GM18498 (cell line): ENCODE results near the gene PRCD.
"Not testable (repeated sequence)": the region's sequence is repeated elsewhere in the genome, so short reads cannot be mapped to it uniquely, and the experiment has no call there.

Source experiments
- ATAC-seq: cut with Tn5 transposase; IDR thresholded peaks from one replicate; pipeline ENCODE4 v1.9.1; 2021; ENCODE audit warnings: mild to moderate bottlenecking, moderate library complexity; ENCODE audit not compliant: unreplicated experiment

The PRCD gene

DNA sequence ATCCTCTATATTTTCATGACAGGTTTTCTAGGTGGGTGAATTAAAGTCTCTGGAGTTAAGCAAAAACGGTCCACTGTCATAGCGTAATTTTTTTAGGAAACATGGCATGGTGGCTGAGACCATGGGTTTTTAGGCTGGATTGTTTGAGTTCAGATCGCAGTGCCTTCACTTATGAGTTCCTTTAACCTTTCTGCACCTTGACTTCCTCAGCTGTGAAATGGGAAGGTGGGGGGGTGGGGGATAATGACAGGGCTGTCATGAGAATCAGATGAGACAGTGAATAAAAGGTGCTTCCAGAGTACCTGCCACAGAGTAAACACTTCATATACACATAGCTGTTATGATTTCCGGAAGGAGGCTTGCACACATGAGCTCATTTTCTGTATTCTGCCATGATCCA, 11.8 kb downstream of the PRCD start:
- no peak for ATAC-seq

DNA sequence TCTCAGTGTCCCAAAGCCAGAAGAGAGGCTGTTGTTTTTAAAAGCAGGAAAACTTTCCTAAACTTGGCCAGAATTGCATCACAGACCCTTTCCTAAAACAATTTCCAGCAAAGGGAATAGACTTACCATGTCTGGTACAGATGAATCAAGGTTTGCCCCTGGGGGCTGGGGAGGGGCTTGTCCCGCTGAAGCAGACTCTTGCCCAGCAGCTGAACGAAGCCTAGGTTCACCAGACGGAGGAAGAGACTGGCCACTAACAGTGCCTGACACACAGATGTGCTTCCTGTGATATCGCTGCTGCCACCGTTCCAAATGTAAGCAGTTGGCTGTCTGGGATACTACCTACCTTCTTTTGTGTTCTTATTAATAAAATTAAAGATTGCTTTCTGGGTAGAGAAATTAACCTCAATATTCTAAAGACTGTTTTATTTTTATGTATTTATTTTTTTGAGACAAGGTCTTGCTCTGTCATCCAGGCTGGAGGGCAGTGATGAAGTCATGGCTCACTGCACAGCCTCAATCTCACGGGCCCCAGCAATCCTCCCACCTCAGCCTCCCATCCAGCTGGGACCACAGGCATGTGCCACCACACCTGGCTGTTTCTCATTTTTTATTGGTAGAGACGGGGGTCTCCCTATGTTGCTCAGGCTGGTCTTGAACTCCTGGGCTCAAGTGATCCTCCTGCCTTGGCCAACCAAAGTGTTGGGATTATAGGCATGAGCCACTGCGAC, 13.5 kb downstream of the PRCD start:
- no peak for ATAC-seq

DNA sequence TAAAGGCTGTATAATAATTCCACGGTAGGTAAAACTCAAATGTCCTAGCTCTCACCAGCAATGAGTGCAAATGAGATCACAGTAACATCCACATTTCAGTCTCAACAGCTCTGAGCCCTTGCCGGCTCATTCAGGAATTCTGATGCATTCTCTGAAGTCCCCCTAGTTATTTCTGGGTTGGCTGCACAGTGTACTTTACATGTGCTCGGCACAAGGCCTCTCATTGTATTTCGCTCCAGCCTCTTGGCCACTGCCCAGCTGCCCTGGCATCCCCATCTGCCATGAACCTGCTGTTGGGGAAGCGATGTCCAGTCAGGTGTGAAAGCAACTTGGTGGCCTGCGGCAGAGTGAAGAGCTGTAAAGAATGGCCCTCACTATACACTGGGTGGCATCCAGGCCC, 14.3 kb downstream of the PRCD start:
- no peak for ATAC-seq

DNA sequence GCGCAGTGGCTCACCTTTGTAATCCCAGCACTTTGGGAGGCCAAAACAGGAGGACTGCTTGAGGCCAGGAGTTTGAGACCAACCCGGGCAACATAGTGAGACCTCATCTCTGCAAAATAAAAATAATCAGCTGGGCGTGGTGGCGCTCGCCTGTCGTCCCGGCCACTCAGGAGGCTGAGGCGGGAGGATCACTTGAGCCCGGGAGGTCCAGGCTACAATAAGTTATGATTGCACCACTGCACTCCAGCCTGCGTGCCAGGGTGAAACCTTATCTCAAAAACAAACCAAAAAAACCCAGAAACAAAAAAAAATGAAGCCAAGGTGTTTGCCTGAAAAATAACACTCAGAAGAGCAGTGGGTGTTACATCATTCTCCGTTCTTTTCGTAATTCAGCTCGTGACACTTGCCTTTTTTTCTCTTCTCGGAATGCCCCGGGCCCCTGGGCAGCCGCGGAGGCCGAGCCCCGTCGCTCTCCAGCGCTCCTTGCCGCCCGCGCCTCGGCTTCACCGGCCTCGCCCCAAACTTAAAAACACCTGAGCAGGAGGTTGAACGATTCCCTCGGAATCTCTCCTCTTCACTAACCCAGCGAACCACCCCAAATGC, 17.0 kb downstream of the PRCD start:
- peak; percentile 18 for ATAC-seq

DNA sequence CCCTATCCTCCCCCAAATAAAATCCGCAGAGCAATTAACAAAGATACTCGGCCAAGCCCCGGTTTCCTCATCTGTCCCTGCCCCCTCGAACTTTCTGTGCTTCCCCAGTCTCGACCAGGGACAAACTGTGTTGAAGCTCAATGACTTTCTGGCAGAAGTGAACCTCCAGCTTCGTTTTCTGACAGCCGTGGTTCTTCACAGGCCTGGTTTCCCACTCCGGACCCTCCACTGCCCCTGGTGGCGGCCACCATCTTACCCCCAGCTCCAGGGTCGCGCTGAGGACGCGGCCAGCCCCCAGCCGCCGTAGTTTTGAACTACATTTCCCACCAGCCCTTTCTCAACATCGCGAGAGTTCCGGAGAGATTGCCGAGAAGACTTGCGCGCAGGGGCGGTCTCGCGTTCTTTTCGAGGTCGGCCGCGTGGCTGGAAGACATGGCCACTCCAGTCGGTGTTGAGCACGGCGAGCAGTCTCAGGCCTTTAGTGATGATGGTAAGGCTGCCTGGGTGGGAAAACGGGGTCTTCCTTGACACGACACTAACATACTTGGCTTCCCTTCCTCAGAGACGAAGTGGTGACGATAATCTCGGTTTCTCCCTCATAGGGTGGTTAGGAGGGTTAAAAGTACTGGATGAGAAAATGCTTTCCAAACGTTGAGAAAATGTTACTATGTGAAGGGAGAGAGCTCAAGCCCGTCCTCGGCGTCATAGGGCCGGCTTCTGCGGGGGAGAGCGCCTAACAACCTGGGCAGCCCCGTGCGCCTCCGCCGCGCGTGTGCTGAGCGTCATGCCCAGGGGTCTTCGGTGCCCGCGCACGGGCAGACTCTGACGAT, 17.7 kb downstream of the PRCD start:
- peak; percentile 82 for ATAC-seq

DNA sequence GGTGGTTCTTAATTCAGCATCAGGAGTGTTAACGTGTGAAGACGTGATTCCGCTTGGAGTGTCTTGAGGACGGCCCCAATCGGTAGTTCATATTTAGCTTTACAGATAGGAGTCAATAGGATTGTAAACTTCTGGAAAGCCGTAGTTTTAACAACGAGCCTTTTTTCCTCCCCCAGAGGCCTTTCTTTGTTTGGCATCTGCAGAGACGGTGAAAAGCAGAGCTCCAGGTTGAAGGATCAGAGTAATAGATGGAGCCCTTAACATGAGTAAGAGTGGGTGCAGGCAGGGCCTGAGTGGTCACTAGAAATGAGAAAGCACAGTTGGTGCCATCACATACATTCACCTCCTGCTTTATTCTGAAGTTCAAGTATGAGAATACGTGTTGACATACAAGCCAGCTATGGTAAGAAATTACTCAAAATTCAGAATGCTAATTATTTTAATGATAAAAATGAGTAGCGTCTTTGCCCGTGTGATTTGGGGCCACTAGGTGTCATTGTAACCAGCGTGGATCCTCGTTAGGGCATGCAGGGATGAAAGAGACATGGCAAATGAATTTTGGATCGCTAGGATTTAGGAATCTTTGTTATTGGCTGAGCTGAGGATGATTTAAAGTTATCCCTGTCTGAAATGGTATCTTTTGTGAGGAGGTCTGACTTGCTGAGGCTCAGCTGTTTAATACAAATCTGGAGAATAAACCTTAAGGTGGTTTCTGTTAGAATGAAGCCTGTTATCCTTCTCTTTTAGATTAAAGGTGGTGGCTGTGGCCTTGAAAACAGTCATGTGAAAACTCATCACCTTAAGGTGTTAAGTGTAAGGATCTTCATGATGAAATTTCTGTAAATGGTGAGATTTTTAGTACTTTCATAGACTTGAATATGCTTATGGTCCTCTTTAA, 18.6 kb downstream of the PRCD start:
- no peak for ATAC-seq

DNA sequence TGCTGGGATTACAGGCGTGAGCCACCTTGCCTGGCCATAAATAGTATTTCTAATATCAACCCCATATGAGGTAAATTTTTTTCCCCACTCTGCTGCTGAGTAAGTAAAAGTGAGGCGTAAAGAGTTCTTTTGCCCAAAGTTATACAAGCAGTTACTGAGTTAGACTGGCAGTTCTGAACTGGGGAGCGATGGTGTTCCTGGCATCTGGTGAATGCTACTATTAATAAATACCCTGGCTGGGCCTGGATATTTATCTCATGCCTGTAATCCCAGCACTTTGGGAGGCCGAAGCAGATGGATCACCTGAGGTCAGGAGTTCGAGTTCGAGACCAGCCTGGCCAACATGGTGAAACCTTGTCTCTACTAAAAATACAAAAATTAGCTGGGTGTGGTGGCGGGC, 19.6 kb downstream of the PRCD start:
- not testable (repeated sequence) for ATAC-seq

DNA sequence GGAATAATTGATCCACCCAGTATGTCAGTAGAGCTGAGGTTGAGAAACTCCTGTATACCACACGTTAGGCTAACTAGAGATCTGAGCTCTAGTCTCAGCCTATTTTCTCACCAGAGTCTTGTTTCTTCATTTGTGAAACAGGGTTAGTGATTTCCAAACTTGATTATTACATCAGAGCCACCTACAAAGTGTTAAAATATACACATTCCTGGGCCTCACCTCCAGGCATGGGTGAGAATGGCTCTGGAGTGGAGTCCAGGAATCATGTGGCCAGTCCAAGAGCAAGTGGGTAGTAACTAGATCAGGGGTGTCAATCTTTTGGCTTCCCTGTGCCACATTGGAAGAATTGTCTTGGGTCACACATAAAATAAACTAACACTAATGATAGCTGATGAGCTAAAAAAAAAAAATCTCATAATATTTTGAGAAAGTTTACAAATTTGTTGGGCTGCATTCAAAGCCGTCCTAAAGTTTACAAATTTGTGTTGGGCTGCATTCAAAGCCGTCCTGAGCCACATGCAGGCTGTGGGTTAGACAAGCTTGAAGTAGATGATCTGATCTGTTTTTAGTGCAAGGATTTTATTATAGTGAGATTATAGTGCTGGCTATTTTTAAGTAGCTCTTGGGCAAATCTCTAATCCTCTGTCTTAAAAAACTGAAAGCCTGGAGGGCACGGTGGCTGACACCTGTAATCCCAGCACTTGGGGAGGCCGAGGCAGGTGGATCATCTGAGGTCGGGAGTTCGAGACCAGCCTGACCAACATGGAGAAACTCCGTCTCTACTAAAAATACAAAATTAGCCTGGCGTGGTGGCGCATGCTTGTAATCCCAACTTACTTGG, 20.4 kb downstream of the PRCD start:
- no peak for ATAC-seq

DNA sequence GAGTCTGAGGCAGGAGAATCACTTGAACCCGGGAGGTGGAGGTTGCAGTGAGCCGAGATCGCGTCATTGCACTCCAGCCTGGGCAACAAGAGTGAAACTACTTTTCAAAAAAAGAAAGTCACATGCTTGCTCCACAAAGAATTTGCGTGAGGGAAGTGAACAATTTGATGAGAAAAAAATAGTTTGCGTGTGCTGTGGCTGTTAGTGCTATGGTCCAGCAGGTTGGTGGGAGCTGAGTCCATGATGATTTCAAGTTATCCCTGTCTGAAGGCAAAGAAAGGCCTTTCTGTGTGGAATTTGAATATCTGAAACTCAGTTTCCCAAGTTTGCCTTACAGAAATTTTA, 21.0 kb downstream of the PRCD start:
- ATAC-seq: no peak

DNA sequence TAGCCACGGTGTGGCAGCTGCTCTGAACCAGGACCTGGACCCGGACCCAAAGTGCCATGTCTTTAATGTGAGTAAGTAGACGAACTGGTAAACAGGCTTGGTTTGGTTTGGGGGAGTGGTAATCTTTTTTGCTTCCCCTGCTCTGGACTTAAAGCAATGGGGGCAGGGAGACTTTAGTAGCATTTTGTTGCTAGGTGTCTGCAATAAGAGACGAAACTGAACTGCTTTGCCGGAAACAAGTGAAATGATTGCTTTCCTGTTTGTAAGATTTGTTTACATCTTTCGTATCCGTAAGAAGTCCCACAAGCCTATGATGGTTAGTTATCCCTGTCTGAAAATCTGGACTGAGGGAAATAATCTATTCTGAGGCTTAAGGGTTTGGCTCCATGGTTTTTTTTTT, 21.5 kb downstream of the PRCD start:
- ATAC-seq: no peak

DNA sequence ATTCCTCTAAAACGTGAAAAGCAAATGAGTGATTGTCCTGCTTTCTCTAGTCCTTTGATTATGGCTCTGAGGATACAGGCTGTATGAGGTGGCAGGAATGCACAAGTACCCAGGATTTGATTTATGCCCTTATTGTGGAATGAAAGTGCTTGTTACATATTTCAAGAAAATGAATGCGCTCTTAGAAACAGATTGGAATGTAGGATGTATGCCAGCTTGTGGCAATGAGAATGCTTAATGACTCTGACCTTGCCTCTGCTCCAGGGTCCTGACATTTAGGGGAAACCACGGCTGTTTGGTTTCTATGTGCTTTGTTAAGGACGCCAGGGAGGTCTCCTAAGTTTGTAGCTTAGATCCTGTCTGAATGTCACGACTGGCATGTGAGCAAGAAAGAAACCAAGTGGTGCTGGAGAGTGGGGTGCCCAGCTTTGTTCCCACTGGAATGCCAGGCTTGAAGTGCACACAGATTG, 22.0 kb downstream of the PRCD start:
- no peak for ATAC-seq

DNA sequence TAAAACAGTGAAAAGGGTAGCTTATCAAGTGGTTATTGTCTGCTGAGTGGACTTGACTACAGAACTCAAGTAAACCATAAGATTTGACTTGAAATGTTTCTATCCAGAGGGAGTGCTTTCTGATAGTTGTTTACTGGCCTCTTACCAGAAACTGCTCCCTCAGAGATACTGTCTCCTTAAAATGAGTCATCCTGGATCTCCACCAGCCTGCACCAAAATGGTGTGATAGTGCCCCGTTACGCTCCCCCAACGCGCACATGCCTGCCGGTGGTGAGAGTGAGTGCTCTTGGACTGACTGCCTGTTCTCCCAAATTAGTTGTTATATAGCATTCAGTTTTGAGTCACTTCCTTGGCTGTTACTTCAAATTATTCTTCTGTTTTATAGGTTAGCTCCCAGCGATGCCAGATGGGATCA, 22.9 kb downstream of the PRCD start:
- no peak for ATAC-seq

DNA sequence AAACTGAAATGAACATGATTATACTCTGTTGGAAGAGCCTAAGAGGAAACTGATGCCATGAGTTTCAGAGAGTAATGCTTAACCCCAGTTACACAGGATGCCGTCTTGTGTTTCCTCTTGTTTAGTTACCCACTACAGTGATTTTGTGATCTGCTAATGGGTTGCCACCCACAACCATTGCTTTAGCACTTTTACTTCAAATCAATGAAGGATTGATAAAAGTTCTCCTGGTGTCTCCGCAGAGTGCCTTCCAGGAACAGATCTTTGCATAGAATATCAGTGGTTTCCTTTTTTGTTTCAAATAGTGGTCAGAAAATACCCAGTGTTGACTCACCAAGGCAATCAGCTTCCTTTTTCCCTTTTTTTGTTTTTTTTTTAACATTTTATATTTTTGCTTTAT, 23.5 kb downstream of the PRCD start:
- ATAC-seq: not testable (repeated sequence)

DNA sequence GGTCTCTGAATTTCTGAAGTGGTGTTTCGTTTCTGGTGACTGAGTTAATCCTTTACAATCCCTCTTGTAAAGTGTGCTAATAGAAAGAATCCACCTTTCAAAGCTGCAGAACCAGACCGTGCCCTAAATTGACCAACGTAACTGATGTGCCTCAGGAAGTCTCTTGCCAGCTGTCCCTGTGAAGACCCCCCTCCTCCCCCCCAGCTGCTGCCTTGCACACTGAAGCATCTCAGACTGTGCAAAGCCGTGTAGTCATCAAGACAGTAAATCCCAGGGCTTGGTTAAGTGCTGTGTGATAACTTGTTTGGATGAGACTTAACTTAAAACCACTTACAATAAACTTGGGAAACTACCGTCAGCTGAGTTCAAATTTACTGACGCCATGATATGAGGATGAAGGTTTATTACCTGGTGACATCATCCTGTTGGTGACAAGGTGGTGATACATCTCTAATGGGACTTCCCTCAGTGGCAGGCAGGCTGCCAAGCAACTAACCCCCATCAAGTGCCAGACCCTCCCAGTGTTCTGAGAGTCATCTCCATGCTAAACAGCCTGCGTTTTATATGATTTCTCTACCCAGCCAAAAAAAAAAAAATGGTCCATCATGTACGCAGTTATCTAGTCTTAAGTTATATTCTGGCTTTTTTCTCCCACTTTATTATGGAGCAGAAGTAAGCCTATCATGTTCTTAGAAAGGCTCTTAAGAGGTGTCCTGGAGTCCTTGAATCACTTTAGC, 25.3 kb downstream of the PRCD start:
- not testable (repeated sequence) for ATAC-seq

DNA sequence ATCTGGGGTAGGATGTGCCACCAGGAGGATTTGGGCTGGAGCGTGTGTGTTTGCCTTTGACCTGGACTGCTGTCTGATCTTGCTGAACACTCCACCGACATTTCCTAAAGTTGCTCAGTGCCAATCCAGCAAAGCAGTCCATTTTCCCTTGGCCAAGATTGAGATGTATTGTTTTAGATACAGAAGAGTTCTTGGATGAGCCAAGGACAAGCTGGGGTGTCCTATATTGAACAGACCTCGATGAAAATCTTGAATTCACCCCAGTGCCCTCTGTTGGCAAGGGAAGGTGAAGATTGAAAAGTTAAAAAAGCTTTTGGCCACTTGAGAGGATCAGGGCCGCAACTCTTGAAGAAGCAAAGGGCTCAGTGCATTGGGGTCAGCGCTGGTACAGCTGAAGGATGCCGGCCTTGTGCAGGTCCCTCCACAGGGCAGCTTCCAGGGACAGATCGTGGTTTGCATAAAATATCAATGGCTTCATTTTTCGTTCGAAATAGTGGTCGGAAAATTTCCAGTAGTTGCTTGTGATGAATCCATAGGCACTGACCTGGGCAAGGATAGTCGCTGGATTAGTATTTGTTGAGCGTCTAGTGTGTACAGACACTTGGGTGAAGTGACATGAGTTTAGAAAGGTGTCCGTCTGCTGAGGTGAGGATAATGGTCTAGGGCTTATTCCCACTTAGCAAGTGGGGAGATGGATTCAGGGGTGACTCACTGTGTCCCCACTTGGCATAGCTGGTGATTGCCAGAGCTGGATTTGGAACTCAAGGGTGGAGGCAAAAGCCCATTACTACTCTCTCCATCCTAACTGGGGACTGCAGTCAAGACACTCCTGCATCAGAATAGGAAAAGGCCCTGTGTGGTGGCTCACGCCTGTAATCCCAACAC, 26.1 kb downstream of the PRCD start:
- ATAC-seq: no peak

DNA sequence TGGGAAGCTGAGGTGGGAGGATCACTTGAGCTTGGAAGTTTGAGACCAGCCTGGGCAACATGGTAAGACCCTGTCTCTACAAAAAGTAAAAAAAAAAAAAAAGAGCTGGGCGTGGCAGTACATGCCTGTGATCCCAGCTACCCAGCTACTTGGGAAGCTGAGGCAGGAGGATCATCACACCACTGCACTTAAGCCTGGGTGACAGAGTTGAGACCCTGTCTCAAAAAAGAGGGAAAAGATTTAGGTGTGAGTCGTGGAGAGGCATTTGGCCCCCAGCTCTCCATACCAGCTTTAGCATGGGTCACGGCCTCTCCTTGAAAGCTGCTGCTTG, 26.7 kb downstream of the PRCD start:
- no peak for ATAC-seq

DNA sequence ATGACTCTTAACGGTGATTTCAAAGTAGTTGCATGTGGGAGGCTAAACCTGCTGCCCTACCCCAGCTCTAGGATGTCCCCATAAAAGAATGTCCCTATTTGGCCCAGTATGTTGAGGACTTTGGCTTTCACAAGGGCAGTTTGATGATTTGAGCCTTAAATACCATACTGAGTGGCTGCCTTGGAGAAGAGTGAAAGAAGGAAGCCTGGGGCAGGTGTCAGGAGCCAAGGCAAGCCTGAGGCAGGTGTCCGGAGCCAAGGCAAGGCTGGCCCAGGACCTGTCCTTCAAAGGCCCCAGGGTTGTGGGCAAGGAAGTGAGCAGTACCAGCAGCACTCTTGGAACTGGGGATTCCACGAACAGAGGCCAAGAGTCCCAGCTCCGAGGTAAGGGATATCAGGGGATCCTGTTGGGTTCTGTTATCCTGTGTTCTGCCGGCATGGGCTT, 27.2 kb downstream of the PRCD start:
- ATAC-seq: no peak

DNA sequence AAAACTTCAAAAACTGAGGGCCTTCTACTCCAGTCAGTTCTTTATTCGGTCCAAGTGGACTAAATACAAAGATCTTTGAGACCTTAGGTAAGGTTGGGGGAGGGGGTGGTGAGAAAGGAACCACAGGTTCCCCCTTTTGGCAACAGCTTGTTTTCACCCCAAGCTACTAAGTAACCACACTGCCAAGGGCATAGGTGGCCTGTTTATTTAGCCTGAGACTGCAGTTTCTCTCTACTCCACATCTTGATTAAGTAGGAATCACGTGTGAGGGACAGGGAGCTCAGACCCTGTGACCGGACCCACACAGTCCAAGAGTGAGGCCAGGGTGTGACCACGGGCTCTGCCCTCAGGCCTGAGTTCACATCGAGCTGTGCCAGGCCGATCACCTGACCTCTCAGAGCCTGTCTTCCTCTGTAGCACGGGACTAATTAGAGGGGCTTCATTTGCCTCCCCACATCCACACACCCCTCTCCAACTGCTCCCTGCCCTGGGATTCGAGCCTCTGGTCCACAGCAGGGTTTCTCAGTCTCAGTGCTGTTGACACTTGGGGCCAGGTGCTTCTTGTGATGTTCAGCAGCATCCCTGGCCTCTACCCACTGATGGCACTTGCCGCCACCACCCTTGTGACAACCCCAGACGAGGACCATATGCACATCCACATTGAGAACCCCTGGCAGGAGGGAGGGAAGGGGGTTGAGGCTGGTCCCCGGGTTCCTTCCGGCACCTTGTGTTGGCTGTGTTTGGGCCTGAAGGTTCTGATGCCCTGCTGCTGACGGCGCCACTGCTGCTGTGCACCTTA, 28.0 kb downstream of the PRCD start:
- no peak for ATAC-seq
